NB4 (cell line): ENCODE data around the gene TRAPPC2L.

ENCODE experiments used
- POLR2A ChIP-seq: IDR thresholded peaks from 2 replicates; pipeline ENCODE4 v1.6.1; 2011; ENCODE audit warnings: mild to moderate bottlenecking; ENCODE audit not compliant: insufficient read length; ENCODE audit errors: extremely low read depth
- TF ChIP-seq, protein P1 (sequence below): IDR thresholded peaks from one replicate; pipeline ENCODE4 v1.5.1; 2012; ENCODE audit warnings: low read depth, low read length
- TF ChIP-seq, protein P2 (sequence below): IDR thresholded peaks from 2 replicates; pipeline ENCODE4 v1.6.1; 2011; ENCODE audit warnings: low read depth, low read length

GRCh38 chr16:88842806-88843205, 14.1 kb upstream of the TRAPPC2L start:
- TF ChIP-seq, protein P1, sequence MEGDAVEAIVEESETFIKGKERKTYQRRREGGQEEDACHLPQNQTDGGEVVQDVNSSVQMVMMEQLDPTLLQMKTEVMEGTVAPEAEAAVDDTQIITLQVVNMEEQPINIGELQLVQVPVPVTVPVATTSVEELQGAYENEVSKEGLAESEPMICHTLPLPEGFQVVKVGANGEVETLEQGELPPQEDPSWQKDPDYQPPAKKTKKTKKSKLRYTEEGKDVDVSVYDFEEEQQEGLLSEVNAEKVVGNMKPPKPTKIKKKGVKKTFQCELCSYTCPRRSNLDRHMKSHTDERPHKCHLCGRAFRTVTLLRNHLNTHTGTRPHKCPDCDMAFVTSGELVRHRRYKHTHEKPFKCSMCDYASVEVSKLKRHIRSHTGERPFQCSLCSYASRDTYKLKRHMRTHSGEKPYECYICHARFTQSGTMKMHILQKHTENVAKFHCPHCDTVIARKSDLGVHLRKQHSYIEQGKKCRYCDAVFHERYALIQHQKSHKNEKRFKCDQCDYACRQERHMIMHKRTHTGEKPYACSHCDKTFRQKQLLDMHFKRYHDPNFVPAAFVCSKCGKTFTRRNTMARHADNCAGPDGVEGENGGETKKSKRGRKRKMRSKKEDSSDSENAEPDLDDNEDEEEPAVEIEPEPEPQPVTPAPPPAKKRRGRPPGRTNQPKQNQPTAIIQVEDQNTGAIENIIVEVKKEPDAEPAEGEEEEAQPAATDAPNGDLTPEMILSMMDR = no peak
- TF ChIP-seq POLR2A = no peak
- TF ChIP-seq, protein P2, sequence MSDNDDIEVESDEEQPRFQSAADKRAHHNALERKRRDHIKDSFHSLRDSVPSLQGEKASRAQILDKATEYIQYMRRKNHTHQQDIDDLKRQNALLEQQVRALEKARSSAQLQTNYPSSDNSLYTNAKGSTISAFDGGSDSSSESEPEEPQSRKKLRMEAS = no peak
